Gastroesophageal sphincter (tissue), 4 donors: ENCODE measurements around the gene BCL11A. TPM values are rescaled to one million over a fixed set of nuclear protein-coding genes. Genes with fewer than 3 reads are reported as not detected.

Experiments
- ATAC-seq: fragments of 150-250 bp; one replicate; pipeline ENCODE4 v1.9.1; 2016; ENCODE audit warnings: mild to moderate bottlenecking, moderate library complexity
- H3K27ac ChIP-seq, 4 donors: fragments of 200-600 bp; sonication (generic) in 3 of 4; 1 replicate in 3 of 4; 2 replicates in 1 of 4; pipeline ENCODE4 v1.5.1; 2016 to 2019
- H3K27me3 ChIP-seq: fragments of 200-600 bp; sonication (generic); one replicate; pipeline ENCODE4 v1.5.1; 2019
- H3K36me3 ChIP-seq, 2 donors: fragments of 200-600 bp; sonication (generic); one replicate each; pipeline ENCODE4 v1.5.1; 2019; ENCODE audit warnings: control low read depth in 1 of 2
- H3K4me1 ChIP-seq, 3 donors: fragments of 200-600 bp; sonication (generic); 1 replicate in 2 of 3; 2 replicates in 1 of 3; pipeline ENCODE4 v1.5.1; 2016 to 2019; ENCODE audit warnings: control low read depth in 2 of 3
- H3K4me3 ChIP-seq, 2 donors: fragments of 200-600 bp; sonication (generic); one replicate each; pipeline ENCODE4 v1.5.1; 2019; ENCODE audit warnings: mild to moderate bottlenecking in 1 of 2, moderate library complexity in 1 of 2
- H3K9me3 ChIP-seq, 3 donors: fragments of 200-600 bp; sonication (generic); one replicate each; pipeline ENCODE4 v1.5.1; 2017 to 2019; ENCODE audit warnings: control low read depth in 2 of 3
- EP300 ChIP-seq: sonication (generic); formaldehyde crosslinking; IDR thresholded peaks from one replicate; pipeline ENCODE4 v1.6.1; 2017; ENCODE audit warnings: antibody characterized with exemption, mild to moderate bottlenecking
- POLR2A ChIP-seq, 2 donors: fragments of 450-650 bp; IDR thresholded peaks; one replicate each; pipeline ENCODE4 v1.6.1; 2017; ENCODE audit warnings: antibody characterized with exemption in 2 of 2, mild to moderate bottlenecking in 2 of 2, moderate library complexity in 1 of 2
- POLR2AphosphoS5 ChIP-seq: sonication (generic); formaldehyde crosslinking; IDR thresholded peaks from one replicate; pipeline ENCODE4 v1.6.1; 2017; ENCODE audit warnings: antibody characterized with exemption
- WGBS, 2 donors: methylation state at CpG; one replicate each; pipeline ENCODE4 v1.1.5; 2018; ENCODE audit warnings: low coverage in 1 of 2; 5-methylcytosine and 5-hydroxymethylcytosine counted together
- total RNA-seq, 4 donors: library from RNA; depleted of rRNA; stranded (reverse); fragments of >200 nt; gene quantifications; one replicate each; pipeline ENCODE4 v1.1.0, GENCODE V29; 2016
- TF ChIP-seq, protein P1 (sequence below), 4 experiments: fragments of 200-600 bp in 2 of 4; fragments of 450-650 bp in 2 of 4; sonication (generic) in 1 of 4; IDR thresholded peaks; one replicate each; pipeline ENCODE4 v1.5.1; 2017 to 2019; ENCODE audit warnings: antibody characterized with exemption in 4 of 4, mild to moderate bottlenecking in 2 of 4, moderate library complexity in 2 of 4

BCL11A gene
- total RNA-seq, 4 donors from 2014 or later, result 3.6 to 10.6 (median 8.1) TPM

DNA sequence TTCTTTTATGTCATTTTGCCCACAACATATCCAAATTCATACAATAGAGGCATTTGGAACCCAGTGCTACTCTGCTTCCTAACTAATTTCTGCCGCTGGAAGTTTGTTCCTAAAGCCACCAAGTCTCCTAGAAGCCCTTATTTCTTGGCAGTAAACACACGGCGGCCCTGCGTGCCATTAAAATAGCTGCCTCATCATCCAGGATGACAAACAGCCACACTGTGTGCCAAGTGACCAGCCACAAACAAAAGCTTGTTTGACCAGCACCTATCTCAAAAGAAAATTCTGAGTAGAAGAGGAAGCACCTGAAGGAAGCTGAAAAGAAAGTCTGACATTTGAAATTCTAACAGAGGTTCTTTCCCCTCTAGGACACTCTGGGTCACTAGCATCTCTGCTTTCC, 64.2 kb downstream of the BCL11A start:
- Histone ChIP-seq H3K4me1 (peaks cover 0 to 5% (median 0%) of the 10 kb centered on the region in 3 donors), H3K4me3 (no peak overlapping the region), H3K36me3 (no peaks in the 10 kb centered on the region), H3K27ac (no peak overlapping the region), H3K9me3 (no peaks in the 10 kb centered on the region), H3K27me3 (no peaks in the 10 kb centered on the region)
- WGBS, 2 donors, result 83 to 84% methylated on average over 4 of the region's 4 CpGs
- no peak for ATAC-seq
- TF ChIP-seq POLR2AphosphoS5 (no peak), EP300 (no peak), POLR2A (IDR thresholded peaks at IDR 0.05) (no peak)
- TF ChIP-seq, protein P1, sequence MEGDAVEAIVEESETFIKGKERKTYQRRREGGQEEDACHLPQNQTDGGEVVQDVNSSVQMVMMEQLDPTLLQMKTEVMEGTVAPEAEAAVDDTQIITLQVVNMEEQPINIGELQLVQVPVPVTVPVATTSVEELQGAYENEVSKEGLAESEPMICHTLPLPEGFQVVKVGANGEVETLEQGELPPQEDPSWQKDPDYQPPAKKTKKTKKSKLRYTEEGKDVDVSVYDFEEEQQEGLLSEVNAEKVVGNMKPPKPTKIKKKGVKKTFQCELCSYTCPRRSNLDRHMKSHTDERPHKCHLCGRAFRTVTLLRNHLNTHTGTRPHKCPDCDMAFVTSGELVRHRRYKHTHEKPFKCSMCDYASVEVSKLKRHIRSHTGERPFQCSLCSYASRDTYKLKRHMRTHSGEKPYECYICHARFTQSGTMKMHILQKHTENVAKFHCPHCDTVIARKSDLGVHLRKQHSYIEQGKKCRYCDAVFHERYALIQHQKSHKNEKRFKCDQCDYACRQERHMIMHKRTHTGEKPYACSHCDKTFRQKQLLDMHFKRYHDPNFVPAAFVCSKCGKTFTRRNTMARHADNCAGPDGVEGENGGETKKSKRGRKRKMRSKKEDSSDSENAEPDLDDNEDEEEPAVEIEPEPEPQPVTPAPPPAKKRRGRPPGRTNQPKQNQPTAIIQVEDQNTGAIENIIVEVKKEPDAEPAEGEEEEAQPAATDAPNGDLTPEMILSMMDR (IDR thresholded peaks at IDR 0.05), result no peak

DNA sequence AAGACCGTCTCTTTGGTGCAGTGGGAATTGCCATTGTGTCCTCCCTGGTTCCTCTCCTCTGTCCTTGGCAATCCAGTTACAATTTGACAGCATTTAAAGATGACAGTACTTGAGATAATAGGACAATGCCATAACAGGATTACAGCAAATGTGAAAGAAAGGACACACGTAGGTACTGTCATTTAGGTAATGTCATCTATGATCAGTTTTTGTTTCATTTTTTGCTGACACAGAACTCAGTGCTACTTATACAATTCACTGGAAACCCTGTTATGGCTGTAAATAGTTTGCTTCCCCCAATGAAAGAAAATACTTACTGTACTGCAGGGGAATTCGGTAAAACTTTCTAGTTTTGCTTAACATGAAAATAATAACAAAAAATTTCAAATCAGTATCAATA, 65.2 kb downstream of the BCL11A start:
- ATAC-seq, result no peak
- Histone ChIP-seq H3K4me3 (no peak overlapping the region), H3K27ac (no peak overlapping the region), H3K36me3 (no peaks in the 10 kb centered on the region), H3K4me1 (peaks cover 0 to 5% (median 0%) of the 10 kb centered on the region in 3 donors), H3K27me3 (no peaks in the 10 kb centered on the region), H3K9me3 (no peaks in the 10 kb centered on the region)
- 81 to 83% methylated on average over 3 of the region's 3 CpGs for WGBS, 2 donors
- TF ChIP-seq, protein P1 (IDR thresholded peaks at IDR 0.05), result no peak
- TF ChIP-seq EP300, result no peak
- no peak for TF ChIP-seq POLR2A (IDR thresholded peaks at IDR 0.05)
- TF ChIP-seq POLR2AphosphoS5, result no peak

DNA sequence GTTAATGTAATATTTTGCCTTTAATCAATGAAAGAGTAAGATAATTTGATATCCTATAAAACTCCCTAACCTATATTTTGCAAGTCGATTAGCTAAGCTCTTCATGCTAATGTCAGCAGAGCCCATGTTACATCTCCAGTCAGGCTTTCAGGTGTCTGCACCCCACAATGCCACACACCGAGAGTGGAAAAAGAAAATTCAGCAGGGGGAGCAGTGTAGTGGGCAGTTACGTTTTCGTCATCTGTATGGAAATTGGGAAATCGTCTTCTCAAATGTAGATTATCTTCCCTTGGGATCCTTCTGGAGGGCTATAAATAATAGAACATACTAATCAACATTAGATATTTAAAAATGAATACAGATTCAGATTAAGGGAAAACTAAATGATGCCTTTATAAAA, 66.3 kb downstream of the BCL11A start:
- peaks cover 0 to 5% (median 0%) of the 10 kb centered on the region in 3 donors for H3K4me1 ChIP-seq
- no peak for TF ChIP-seq POLR2AphosphoS5
- TF ChIP-seq EP300, result no peak
- no peak for TF ChIP-seq POLR2A (IDR thresholded peaks at IDR 0.05)
- TF ChIP-seq, protein P1 (IDR thresholded peaks at IDR 0.05), result no peak
- WGBS, 2 donors, result 90 to 98% methylated on average over 5 of the region's 5 CpGs

DNA sequence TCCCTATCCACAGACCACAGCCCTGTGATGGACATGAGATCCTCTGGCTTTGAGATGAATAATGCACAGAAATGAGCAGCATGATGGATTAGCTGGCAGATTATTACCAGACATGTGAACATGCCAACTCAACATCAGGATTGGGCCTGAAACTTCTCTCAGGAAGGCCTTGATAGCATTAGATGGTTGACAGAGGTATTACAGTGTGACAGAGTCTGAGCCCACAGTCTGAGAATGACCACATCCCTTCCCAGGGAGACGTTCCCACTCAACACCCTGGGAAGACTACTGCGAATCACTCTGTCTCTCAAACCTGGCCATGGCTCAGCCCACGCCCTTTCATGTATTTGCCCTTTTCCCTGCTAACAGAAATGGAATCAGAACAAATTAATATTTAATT, 66.9 kb downstream of the BCL11A start:
- no peaks in the 10 kb centered on the region for H3K27me3 ChIP-seq
- peaks cover 0 to 5% (median 0%) of the 10 kb centered on the region in 3 donors for H3K4me1 ChIP-seq
- H3K9me3 ChIP-seq, result no peaks in the 10 kb centered on the region
- H3K27ac ChIP-seq, result no peak overlapping the region
- H3K4me3 ChIP-seq, result no peak overlapping the region
- TF ChIP-seq POLR2A (IDR thresholded peaks at IDR 0.05) (no peak), POLR2AphosphoS5 (no peak), EP300 (no peak)
- TF ChIP-seq, protein P1 (IDR thresholded peaks at IDR 0.05), result no peak
- whole genome bisulfite sequencing, 2 donors, result 83 to 89% methylated on average over 3 of the region's 3 CpGs
- no peaks in the 10 kb centered on the region for H3K36me3 ChIP-seq
- ATAC-seq, result no peak

More for the DNA sequence above, 66.3 kb downstream of the BCL11A start:
- Histone ChIP-seq H3K36me3 (no peaks in the 10 kb centered on the region), H3K9me3 (no peaks in the 10 kb centered on the region), H3K4me3 (no peak overlapping the region), H3K27me3 (no peaks in the 10 kb centered on the region), H3K27ac (no peak overlapping the region)
- no peak for ATAC-seq

DNA sequence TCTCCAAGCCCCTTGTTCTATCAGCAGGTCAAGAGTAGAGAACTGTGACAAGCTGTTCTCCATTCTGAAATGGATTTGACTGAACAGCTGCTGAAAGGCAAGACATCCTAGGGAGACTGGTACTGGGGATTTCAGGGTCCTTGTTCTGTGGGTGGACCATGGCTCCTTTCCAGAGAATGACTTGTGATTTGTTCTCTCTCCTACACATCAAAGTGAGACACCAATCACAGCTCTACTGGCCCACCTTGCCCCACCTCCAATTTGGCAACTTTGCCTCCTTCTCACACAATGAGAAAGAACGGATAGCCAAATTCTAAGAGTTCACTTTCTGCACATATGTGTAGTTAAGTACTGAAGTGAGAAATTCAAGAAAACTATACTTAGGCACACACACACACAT, 67.4 kb downstream of the BCL11A start:
- Histone ChIP-seq H3K4me3 (no peak overlapping the region), H3K36me3 (no peaks in the 10 kb centered on the region), H3K27ac (no peak overlapping the region), H3K9me3 (no peaks in the 10 kb centered on the region), H3K27me3 (no peaks in the 10 kb centered on the region), H3K4me1 (peaks cover 0 to 5% (median 0%) of the 10 kb centered on the region in 3 donors)
- 86 to 93% methylated on average over 1 of the region's 1 CpG for WGBS, 2 donors
- no peak for ATAC-seq
- TF ChIP-seq, protein P1 (IDR thresholded peaks at IDR 0.05), result no peak
- no peak for TF ChIP-seq EP300
- no peak for TF ChIP-seq POLR2A (IDR thresholded peaks at IDR 0.05)
